EH (cell line): Measurements from ENCODE around the gene SNAPC3.
"Not testable (repeated sequence)": the region's sequence is repeated elsewhere in the genome, so short reads cannot be mapped to it uniquely, and the experiment has no call there.

Experiments used
- DNase-seq: peaks from one replicate; pipeline ENCODE4 v3.0.0-alpha.2; 2015; ENCODE audit warnings: low read depth

SNAPC3 gene

DNA sequence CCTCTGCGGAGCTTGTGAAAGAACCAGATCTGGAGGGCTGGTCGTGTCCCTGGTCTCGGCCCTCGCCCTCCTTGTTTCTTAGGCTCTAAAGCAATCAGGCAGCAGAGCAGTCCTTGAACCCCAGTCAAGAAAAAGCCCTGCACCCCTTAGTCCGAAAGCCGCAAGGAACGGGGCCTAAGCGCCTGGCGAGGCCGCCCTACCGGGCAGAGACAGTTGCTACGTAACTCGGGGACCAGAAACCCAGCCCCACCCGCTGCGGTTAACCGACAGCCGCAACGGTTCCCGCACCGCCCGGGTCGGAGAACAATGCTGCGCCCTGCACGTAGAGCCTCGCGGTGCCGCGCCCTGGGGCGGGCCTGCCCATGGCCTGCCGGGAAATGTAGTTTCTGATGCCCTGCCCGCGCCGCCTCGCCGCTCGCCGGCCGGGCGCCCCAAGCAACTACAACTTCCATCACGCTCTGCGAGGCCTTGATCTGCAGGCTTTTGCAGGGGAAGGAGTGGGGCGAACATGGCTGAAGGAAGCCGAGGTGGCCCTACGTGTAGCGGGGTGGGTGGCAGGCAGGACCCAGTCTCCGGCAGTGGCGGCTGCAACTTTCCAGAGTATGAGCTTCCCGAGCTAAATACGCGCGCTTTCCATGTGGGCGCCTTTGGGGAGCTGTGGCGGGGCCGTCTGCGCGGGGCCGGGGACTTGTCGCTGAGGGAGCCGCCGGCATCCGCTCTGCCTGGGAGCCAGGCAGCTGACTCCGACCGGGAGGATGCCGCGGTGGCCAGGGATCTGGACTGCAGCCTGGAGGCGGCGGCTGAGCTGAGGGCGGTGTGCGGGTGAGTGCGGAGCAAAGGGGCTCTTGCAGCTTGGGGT is at the start of gene SNAPC3:
Gene SNAPC3 (plus strand): TSS at position 505 of the 859 bp plus-strand sequence. CDS start 4 bp downstream, at position 509.
- DNase-seq: peak; percentile 94

DNA sequence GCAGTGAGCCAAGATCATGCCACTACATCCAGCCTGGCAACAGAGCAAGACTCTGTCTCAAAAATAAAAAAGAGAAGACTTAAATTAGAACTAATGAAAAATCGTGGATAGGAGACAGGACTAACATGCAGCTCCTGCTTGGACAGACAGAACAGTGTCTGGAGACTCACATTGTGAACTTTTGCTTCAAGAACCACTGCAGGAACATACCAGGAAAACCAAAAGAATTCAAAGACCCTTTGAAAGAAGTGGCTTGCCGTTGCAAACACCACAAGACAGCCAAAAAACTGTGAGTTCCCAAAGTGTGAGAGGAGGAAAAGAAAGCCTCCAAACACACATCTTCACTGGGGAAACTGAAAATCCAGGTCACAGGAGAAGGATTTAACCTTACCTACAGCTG is 48.8 kb upstream of the SNAPC3 start:
- DNase-seq: peak; percentile 52

DNA sequence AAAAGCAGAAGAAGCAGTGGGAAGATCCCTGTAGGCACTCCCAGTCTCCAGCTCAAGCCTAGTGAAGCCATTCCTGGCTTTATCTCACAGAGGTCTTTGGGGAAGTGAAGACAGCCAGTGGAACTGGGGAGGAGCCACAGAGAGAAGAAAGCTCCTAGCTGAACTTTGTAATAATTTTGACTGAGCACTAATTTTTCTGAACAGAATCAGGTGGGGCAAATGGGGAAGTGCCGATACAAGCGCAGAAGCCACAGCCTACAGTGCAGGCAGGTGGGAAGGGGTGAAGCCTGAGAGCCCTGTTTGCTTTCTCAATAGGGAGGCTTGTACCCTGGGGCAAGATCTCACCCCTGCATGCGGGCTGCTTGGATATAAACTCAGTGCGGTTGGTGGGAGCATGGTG is 48.4 kb upstream of the SNAPC3 start:
- no peak for DNase-seq

DNA sequence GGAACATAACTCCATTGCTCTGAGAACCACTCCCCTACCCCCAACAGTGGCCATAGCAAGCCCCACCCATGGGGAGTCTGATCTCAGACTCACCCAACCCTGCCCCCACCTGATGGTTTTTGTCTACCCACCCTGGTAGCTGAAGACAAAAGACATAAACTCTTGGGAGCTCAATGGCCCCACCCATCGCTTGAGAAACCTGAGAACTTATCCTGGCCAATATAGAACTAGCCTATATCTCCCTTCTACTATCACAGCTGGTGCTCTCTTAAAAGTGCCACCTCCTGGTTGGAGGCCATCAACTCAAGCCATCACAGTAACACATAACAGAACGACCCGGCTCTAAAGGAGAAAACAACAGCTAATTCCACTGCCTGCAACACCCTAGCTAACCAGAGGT is 47.9 kb upstream of the SNAPC3 start:
- DNase-seq: no peak

DNA sequence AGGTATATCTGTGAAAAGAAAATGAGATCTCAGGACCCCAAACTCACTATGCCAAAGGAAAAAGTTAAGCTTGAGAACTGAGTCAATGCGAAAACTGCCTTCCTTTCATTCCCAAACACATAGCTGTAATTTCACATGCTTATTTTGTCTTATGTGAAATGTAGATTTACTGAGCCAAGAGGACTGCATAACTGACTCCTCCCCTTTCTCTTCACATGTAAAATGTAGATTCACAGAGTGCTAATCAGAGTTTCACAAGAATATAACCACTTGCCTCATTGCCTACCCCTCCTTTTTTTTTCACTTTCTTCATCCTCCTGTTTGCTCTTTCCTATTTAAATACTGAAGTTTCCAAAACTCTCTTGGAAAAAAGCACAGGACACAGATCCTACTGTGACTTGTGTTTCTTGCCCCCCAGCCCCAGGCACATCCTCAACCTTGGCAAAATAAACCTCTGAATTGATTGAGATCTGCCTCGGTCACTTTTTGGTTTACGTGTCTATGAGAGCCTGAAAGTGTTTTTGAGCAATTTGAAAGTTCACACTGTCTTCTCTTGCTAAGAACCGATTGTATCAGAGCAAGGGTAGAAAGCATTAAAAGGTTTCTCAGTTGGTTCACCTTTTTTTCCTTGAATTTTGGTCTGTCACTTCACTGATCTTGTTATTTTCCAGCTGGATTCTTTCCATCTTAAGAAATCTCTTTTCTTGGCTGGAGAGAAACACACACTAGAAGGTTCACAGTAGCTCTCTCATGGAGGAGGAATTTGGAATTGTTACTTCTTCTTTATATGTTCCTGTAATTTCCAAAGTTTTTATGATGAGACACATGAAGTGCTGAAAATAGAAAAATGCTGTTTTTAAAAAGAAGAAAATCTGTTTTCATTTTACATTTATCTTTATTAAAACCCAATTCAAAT is 44.8 kb upstream of the SNAPC3 start:
- DNase-seq: peak; percentile 41

DNA sequence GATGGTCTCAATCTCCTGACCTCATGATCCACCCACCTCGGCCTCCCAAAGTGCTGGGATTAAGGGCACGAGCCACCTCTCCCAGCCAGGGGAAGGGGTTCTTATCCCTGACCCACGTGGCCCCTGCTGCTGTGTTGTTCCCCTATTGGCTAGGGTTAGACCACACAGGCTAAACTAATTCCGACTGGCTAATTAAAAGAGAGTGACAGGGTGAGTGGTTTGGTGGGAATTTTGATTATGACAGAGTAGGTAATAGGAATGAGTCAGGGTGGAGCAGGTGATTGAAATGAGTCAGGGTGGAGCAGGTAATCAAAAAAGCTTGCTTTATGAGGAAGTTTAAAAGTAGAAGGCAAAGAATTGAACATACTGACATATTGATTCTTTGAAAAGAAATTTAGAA is 43.4 kb upstream of the SNAPC3 start:
- DNase-seq: not testable (repeated sequence)

DNA sequence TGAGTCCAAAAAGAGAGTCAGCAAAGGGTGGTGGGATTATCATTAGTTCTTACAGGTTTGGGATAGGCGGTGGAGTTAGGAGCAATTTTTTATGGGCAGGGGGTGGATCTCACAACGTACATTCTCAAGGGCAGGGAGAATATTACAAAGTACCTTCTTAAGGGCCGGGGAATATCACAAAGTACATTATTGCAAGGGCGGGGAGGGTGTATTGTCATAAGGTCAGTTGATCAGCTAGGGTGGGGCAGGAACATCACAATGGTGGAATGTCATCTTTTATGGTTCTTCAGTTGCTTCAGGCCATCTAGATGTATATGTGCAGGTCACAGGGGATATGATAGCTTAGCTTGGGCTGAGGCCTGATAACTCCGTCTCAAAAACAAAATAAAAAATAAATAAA is 42.8 kb upstream of the SNAPC3 start:
- DNase-seq: not testable (repeated sequence)

DNA sequence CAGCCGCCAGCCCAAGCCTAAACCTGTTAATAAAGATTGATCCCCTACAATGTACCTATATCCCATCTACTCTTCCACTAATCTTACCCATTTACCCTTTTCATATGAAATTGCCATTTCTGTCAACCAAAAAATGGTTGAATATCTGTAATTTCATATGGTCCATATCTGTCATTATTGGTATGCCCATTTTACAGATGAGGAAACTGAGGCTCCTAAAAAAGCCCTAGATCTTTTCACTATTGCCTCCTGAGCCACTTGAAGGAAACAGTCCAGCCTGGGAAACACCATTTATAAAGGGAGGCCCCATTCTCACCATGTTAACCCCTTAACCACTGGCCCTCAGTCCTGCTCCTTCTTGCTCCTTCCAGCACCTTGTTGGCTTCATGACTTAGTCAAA is 41.2 kb upstream of the SNAPC3 start:
- DNase-seq: no peak

DNA sequence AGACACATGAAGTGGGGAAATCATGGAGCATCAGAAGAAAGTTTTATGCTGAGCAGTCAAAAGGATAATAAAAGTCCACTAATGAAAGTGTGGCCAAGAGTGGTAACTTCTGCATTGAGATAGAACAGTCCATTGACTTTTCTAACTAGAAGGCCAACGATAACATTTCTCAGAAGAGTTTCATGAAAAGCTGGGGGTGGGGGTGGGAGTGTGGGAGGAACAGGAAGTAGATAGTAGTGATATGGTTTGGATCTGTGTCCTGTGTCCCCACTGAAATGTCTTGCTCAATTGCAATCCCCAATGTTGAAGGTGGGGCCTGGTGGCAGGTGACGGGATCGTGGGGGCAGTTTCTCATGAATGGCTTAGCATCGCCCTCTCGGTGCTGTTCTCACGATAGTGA is 36.2 kb upstream of the SNAPC3 start:
- DNase-seq: no peak

DNA sequence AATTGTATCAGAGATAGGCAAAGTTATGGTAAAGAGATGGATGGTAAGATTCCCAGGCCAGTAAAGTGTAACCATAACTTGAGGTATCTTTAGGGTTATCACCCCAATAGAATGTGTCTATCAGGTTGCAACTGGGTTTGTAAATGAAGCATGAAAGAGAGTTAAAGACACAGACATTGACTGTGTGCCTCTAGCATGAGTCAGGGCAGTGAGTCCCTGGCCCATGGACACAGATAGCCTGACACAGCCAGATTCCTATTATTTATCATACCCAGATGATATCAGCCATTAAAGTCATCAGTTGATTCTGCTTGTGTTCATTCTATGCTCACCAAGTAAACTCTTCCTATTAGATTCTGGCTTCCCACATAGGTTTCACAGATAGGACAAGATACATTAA is 33.5 kb upstream of the SNAPC3 start:
- DNase-seq: peak; percentile 15

DNA sequence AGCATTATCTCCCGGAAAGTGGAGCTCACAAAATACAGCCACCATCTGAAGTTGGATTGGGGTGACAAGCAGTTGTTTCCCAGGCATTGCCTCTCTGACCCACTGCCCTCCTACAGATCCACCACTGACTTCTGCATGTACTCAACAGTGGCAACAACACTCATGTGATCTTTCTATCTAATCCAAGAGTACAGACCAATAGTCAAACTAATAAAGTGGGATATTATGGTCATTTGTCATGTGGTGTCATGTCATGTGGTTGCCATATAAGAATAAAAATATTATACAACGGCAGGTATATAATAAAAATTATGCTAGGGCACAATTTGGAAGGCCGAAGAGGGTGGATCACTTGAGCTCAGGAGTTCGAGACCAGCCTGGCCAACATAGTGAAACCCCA is 33.0 kb upstream of the SNAPC3 start:
- DNase-seq: no peak

DNA sequence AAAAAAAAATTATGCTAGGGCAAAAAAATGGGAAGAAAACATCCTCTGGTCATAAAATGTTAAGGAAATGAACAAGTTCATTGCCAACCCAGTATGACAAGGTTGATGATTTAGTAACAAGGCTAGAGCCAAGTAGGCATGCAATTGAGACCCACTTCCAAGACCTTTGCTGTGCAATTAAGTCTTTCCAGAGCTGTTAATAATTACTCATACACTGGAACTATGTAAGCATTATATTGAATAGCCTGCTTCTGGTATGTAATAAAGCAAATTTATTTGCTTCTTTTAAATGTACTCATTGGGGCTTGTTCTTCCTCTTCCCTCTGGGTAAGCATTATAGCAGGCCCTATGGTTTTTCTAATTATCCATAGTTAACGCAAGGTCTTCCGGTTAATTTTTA is 32.5 kb upstream of the SNAPC3 start:
- no peak for DNase-seq

DNA sequence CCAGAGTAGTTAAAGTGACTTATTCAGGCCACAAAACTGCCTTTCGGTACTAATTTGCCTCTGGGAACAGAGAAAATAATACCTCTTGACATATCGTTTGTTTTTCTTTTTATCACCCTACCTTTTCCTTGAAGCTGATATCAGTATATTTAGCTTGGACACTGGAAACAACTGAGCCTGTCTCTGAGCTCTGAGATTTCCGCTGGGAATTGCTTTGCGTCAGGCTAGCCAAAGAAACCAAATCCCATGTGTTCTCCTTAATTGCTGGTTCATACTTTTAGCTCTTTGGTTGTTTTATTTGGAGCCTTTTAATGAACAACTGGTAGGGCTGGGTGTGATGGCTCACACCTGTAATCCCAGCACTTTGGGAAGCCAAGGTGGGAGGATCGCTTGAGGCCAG is 30.3 kb upstream of the SNAPC3 start:
- DNase-seq: no peak

DNA sequence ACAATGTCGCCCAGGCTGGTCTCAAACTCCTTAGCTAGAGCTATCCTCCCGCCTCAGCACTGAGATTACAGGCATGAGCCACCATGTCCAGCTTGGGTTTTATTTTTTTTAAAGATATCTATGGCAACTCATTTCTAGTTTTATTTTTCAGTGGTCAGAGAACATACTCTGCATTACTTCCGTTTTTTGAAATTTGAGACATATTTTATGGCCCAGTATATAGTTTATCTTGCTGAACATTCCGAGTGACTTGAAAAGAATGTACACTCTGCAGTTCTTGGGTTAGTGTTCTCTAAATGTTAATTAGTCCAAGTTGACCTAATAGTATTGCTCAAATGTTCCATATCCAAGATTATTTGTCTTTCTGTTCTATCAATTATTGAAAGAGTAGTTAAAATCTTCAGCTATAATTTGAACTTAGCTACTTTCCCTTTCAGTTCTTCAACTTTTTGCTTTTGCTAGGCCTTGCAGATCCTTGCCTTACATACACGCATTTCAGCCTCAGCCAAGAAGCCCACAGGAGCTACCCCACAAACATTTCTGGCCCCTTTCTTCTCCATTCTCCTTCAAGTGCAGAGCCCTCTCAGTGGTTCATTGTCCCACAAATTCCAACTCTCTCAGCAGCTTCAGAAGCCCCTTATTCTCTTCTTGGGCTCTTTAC is 22.3 kb upstream of the SNAPC3 start:
- peak; percentile 66 for DNase-seq

DNA sequence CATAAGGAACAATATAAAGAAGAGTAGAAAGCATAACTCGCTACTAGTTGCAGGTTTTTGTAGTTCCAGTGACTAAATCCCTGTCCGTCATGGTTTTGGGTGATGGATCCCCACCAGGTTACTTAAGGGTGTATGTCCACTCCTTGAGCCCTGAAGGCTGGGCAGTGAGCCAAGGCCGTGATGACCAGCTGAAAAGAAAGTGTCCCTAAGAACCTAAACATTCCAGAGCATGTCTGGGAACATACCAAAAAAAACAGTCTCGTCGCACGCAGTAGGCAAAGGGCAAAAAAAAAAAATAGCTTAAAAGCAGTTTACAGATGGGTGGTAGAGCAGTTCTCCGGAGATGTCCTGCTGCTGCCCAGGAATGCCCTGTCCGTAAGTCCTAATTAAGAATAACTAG is 21.4 kb upstream of the SNAPC3 start:
- peak; percentile 39 for DNase-seq

DNA sequence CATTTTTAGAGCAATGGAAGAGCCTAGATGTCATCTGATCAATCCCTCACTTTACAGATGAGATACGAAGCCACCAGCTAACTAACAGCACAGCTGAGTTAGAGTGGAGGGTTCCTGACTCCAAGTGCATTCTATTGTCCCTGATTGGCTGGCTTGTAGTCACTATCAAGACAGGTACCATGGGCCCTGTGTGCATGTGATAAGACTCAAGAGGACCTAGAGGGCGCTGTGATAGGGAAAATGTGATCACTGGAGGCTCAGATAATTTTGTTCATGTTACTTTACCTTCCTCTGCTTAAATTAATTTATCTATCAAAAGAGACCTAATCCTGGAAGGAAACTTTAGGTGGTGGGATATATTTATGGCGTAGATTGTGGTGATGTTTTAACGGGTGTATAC is 19.5 kb upstream of the SNAPC3 start:
- peak; percentile 13 for DNase-seq

DNA sequence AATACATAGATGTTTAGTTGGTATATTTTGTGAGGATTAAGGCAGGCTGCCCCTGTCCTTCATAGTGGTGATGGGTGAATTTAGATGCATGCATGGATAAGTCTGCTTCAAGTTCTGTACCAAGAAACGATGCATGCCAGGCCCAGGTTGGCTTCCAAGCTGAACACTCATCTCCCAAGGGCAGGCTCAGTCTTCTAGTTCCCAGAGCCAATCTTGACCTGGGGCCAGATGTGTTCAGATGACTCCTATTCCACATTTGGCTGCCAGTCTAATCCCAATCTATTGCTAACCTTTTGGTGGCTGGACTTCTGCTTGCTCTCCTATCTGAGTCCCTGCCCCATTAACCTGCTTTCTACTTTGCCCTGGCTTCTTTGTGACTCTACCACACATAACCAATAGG is 18.5 kb upstream of the SNAPC3 start:
- no peak for DNase-seq

DNA sequence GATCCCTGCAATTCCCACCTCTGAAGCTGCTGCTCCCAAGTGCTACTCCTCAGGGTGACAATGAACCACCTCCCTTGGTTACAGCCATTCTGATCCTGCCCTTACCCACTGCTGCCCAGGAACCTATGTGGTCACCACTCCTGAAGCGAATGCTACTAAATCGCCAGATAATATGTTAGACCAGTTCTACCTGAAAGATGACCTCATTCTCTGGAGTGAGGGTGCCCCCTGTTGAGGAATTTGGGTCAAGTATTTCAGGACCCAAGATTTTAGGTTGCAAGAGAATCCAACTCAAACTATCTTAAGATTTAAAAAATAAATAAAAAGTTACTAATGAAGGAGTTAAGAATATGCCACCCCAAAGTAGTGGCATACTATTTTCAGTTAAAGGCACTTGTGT is 5.8 kb upstream of the SNAPC3 start:
- DNase-seq: peak; percentile 52

DNA sequence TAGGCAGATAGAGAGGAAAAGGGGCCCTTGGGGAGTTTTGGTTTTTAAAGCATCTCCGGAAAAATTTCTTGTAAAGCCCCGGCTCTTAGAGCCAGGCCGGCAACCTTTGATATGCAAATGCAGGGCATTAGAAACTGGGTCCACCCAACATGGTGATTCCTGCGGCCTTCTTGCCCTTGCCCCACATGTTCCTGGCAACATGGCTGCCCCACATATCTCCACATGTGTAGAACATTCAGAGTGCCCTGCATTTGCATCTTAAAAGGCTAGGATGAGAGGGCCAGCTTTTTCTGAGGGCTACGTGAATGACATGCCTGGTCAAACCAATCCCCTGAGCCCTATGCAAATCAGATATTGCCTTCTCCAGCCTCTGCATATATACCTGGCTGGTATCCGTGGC is 5.0 kb upstream of the SNAPC3 start:
- DNase-seq: no peak

DNA sequence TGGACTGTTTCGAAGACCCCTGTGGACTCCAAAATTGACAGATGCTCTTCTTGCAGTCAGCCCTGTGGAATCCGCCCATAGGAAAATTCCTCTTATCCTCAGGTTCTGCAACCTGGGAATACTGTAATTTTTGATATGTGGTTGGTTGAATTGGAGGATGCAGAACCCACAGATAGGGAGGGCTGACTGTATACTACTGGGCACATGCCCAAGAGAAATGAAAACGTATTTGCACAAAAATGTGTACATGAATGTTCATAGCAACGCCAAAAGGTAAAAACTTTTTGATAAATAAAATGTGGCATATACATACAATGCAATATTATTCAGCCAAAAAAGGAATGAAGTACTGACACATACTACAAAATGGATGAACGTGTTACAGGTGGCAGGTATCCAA is 1.9 kb upstream of the SNAPC3 start:
- DNase-seq: no peak

DNA sequence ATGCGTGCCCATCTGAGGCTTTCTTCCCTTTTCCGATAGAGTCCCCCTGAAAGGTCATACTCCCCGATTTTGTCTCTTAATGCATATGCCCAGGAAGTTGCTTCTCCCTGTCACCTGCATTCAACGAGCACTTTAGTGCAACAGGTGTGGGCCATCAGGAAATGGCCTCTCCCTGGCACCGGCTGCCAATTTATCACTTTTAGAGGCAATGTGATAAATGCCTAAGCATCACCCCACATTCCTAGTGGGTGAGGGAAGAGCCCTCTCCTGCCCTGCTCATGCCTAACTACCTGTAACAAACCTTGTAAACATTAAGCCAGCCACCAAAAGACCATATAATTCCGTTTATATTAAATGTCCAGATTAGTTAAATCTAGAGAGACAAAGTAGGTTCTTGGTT is 1.1 kb upstream of the SNAPC3 start:
- DNase-seq: no peak

DNA sequence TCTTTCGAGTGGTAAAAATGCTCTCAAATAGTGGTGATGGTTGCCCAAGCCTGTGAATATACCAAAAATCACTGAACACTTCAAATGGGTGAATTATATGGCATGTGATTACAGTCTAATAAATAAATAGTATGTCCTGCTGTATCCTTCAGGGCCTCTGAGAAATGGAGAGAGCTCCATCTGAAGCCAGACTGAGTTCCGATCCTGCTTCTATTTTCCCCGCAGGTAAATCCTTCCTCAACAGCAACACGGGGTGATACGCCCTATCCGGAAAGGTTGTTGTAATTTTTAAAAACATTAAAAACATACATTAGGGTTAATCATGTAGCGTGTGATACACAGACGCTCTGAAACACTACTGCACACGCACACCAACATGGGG is 695 bp upstream of the SNAPC3 start:
- no peak for DNase-seq
